ENCODE data around the gene LILRA5. TPM values are rescaled to one million over a fixed set of nuclear protein-coding genes. Genes with fewer than 3 reads are reported as not detected.

The LILRA5 gene
- polyA plus RNA-seq, 1 donor: 1.9 TPM

DNA sequence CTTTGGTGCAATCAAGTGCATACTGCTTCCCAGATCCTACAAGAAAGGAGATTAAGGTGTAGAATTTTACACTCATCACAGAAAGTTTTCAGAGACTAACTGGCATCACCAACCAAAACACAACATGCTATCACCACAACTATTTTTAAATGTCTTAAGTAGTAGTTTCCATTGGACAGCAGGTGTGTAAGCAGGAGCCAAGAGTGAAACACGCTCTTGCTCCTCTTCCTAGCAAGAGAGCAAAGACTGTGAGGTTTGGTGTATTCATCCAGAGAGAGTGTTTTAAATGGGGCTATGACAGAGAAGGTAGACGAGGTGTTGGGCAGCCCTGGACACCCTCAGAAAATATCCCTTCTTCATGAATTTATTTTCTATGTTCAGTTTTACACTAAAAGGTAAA is 38.5 kb upstream of the LILRA5 start:
- Histone ChIP-seq H3K27me3 (ENCODE audit: control insufficient read depth, insufficient read depth, low read length) (no peaks in the 10 kb centered on the region), H3K36me3 (ENCODE audit: control insufficient read depth, insufficient read depth, low read length) (no peaks in the 10 kb centered on the region), H3K9me3 (ENCODE audit: control insufficient read depth, low read depth, low read length) (no peaks in the 10 kb centered on the region), H3K4me3 (ENCODE audit: low read length) (no peak overlapping the region), H3K27ac (ENCODE audit: low read length) (no peak overlapping the region), H3K4me1 (ENCODE audit: control insufficient read depth, insufficient read depth, low read length) (no peaks in the 10 kb centered on the region)
- no CpG with 5 or more reads among the region's 2 CpGs for WGBS (ENCODE audit: insufficient coverage, low lambda C conversion rate)
- no peak for DNase-seq

DNA sequence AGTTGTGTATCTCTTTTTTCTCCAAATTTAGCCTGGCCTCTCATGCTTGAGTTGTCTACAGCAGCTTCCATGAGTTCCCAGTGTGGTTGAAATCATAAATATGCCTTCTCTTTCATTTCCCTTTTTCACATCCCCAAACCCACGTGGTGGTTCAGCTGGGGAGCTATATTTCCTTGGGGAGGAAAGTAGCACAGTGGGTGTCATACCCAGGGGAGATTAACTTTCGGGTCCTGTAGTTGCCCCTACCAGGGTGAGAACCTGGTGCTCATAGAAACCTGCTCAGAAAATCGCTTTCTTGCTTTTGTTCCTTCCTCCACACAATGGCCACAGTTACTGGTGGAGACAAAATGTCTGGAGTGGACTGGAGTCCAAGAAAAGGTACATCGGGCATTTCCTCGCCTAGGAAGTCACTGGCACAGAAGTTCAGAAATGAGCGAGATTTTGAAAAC is 33.0 kb upstream of the LILRA5 start:
- no peaks in the 10 kb centered on the region for H3K27me3 ChIP-seq (ENCODE audit: control insufficient read depth, insufficient read depth, low read length)
- no peak overlapping the region for H3K4me3 ChIP-seq (ENCODE audit: low read length)
- no peaks in the 10 kb centered on the region for H3K36me3 ChIP-seq (ENCODE audit: control insufficient read depth, insufficient read depth, low read length)
- H3K9me3 ChIP-seq (ENCODE audit: control insufficient read depth, low read depth, low read length): no peaks in the 10 kb centered on the region
- no peak overlapping the region for H3K27ac ChIP-seq (ENCODE audit: low read length)
- no CpG with 5 or more reads among the region's 6 CpGs for WGBS (ENCODE audit: insufficient coverage, low lambda C conversion rate)
- H3K4me1 ChIP-seq (ENCODE audit: control insufficient read depth, insufficient read depth, low read length): no peaks in the 10 kb centered on the region
- no peak for DNase-seq

DNA sequence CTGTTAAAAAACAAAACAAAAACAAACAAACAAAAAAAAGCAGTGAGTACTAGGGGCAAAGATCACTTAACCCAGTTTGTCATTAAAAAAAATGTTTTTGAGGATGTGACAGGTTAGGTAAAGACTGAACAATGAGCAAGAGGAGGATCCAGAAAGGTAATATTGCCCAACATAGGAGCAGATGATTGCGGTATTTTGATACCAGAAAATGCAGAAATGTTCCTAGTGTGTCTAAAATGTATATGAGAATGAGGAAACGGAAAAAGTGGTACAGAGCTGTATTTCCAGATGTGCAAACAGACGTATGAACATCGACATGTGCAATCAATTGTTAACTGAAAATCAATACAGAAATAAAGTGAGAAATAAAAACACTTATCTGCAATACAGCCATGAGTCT is 30.9 kb upstream of the LILRA5 start:
- 100% methylated on average over 1 of the region's 4 CpGs for WGBS (ENCODE audit: insufficient coverage, low lambda C conversion rate)
- Histone ChIP-seq H3K27me3 (ENCODE audit: control insufficient read depth, insufficient read depth, low read length) (no peaks in the 10 kb centered on the region), H3K27ac (ENCODE audit: low read length) (no peak overlapping the region)

DNA sequence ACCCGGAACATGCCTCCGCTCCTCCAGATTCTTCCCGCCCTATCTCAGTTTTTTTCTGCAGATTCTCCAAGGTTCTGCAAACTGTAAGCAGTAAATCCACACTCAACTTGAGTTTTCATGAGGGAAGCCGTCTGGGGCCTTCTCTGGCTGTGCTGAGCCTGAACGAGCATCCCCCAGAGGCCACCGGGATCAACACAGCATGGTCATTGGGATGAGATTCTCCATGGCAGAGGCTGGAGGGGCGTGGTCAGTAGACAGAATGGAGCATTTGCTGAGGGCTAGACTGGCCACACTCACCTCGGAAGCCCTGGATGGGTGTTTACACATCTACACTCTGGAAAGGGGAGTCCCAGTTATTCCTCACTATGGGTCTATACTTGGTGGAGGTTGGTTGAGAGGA is 28.3 kb upstream of the LILRA5 start:
- H3K9me3 ChIP-seq (ENCODE audit: control insufficient read depth, low read depth, low read length): no peaks in the 10 kb centered on the region
- DNase-seq: no peak
- no peaks in the 10 kb centered on the region for H3K27me3 ChIP-seq (ENCODE audit: control insufficient read depth, insufficient read depth, low read length)
- H3K27ac ChIP-seq (ENCODE audit: low read length): no peak overlapping the region
- WGBS (ENCODE audit: insufficient coverage, low lambda C conversion rate): 92% methylated on average over 2 of the region's 8 CpGs
- H3K4me1 ChIP-seq (ENCODE audit: control insufficient read depth, insufficient read depth, low read length): no peaks in the 10 kb centered on the region
- H3K36me3 ChIP-seq (ENCODE audit: control insufficient read depth, insufficient read depth, low read length): no peaks in the 10 kb centered on the region
- H3K4me3 ChIP-seq (ENCODE audit: low read length): no peak overlapping the region

More for the DNA sequence above, 30.9 kb upstream of the LILRA5 start:
- H3K36me3 ChIP-seq (ENCODE audit: control insufficient read depth, insufficient read depth, low read length): no peaks in the 10 kb centered on the region
- no peaks in the 10 kb centered on the region for H3K9me3 ChIP-seq (ENCODE audit: control insufficient read depth, low read depth, low read length)
- H3K4me1 ChIP-seq (ENCODE audit: control insufficient read depth, insufficient read depth, low read length): no peaks in the 10 kb centered on the region
- no peak overlapping the region for H3K4me3 ChIP-seq (ENCODE audit: low read length)
- no peak for DNase-seq

DNA sequence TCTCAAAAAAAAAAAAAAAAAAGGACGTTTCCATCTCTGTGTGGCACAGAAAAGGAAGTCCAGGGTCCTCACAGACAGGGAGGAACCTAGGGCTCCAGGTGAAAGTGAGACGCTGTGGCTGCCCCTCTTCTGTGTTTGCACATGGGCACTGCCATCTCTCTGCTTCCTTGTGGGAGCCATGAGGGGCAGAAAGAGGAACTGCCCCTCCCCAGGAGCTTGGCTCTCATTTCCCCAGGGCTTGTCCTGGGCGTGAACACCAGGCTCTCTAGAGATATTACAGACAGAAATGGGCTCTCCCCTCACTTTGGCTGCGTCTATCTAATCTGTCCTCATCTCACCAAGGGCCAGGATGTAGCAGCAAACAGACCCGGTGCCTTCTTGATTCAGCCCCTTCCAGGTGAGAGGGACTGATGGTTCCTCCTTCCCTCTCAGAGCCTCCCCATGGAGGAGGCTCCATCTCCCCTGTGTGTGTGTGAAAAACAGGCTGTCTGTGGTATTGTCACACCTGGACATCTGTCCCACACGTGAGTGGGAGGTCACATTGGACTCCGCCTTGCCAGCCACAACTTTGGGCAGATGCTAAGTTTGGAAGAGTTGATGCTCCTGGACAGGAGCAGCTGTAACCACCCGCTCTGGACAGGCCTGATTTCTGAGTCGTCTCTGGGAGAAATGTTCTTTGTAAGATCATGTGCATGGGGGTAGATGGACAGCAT is 26.8 kb upstream of the LILRA5 start:
- Histone ChIP-seq H3K4me1 (ENCODE audit: control insufficient read depth, insufficient read depth, low read length) (no peaks in the 10 kb centered on the region), H3K36me3 (ENCODE audit: control insufficient read depth, insufficient read depth, low read length) (no peaks in the 10 kb centered on the region), H3K4me3 (ENCODE audit: low read length) (no peak overlapping the region), H3K27me3 (ENCODE audit: control insufficient read depth, insufficient read depth, low read length) (no peaks in the 10 kb centered on the region), H3K9me3 (ENCODE audit: control insufficient read depth, low read depth, low read length) (no peaks in the 10 kb centered on the region), H3K27ac (ENCODE audit: low read length) (no peak overlapping the region)
- no CpG with 5 or more reads among the region's 9 CpGs for WGBS (ENCODE audit: insufficient coverage, low lambda C conversion rate)
- no peak for DNase-seq

DNA sequence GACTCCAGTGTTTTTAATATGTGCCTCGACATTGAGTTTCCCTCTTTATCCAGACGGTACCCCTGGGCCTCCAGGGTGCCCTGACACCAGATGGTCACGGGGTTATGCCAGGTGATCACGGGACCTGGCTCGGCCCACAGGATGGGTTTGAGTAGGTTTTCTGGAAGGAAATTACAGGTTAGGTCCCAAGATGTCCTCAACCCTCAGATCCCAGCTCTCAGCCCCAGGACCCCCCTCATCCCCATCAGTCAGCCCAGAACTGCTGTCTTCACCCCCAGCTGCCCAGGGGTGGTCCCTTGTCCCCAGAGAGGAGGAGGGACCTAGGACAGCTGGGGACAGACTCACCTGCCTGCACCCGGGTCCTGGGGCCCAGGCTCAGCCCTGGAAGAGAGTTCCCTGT is 25.6 kb upstream of the LILRA5 start:
- Histone ChIP-seq H3K27me3 (ENCODE audit: control insufficient read depth, insufficient read depth, low read length) (no peaks in the 10 kb centered on the region), H3K36me3 (ENCODE audit: control insufficient read depth, insufficient read depth, low read length) (no peaks in the 10 kb centered on the region), H3K4me3 (ENCODE audit: low read length) (no peak overlapping the region), H3K9me3 (ENCODE audit: control insufficient read depth, low read depth, low read length) (no peaks in the 10 kb centered on the region), H3K27ac (ENCODE audit: low read length) (no peak overlapping the region), H3K4me1 (ENCODE audit: control insufficient read depth, insufficient read depth, low read length) (no peaks in the 10 kb centered on the region)
- DNase-seq: no peak
- WGBS (ENCODE audit: insufficient coverage, low lambda C conversion rate): no CpG with 5 or more reads among the region's 6 CpGs

DNA sequence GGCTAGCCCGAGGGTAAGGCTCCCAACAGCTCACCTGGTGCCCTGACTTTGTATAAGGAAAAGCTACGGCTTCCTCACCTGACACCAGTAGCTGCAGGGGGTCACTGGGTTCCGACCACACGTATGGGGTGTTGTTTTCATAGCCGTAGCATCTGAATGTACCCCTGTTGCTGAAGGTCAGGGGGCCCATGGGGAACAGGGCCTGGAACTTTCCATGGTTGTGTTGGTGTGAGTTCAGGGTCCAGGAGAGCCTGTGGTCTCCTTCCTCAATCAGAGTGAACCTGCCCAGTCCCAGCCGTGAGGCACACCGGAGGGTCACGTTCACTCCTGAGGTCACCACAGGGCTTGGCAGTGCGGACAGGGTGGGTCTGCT is 24.9 kb upstream of the LILRA5 start:
- WGBS (ENCODE audit: insufficient coverage, low lambda C conversion rate): no CpG with 5 or more reads among the region's 9 CpGs

DNA sequence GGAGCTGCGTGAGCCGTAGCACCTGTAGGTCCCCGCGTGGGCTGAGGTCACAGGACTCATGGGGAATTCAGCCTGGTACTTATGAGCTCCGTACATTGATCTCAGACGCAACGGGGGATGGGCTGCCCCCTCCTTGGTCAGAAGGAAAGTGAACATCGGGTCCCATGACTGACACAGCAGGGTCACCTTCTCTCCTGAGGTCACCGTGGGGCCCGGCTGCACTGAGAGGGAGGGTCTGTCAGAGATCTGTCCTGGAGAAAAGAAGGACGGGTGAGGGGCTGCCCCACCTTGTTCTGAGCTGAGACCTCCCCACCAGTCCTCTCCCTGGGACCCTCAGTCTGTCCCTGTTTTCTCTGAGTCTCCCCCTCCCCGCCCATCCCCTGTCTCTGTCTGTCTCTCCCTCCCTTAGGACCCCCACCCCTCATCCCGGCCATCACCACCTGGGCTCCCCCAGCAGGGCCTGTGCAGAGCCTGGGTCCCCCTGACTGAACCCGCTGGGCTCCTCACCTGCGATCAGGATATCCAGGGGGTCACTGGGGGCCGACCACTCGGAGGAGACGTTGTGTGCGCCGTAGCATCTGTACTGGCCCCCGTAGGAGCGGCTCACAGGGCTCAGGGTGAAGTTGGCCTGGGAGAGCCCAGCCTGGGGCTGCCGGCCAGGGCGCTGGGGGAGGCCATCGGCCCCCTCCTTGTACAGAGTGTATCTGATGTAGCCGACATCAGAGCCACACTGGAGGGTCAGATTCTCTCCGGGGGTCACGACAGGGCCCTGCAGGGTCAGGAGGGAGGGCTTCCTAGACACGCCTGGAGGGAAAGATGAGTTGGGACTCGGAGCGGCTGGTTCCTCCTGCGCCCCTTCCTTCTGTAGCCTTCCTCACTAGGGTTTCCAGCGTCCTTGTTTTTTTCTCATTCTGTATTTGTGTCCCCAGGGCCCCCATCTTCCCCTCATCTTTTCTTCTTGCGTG is 24.2 kb upstream of the LILRA5 start:
- Histone ChIP-seq H3K4me1 (ENCODE audit: control insufficient read depth, insufficient read depth, low read length) (no peaks in the 10 kb centered on the region), H3K4me3 (ENCODE audit: low read length) (no peak overlapping the region), H3K36me3 (ENCODE audit: control insufficient read depth, insufficient read depth, low read length) (no peaks in the 10 kb centered on the region), H3K27ac (ENCODE audit: low read length) (no peak overlapping the region), H3K27me3 (ENCODE audit: control insufficient read depth, insufficient read depth, low read length) (no peaks in the 10 kb centered on the region), H3K9me3 (ENCODE audit: control insufficient read depth, low read depth, low read length) (no peaks in the 10 kb centered on the region)
- DNase-seq: no peak
- 40% methylated on average over 1 of the region's 34 CpGs for WGBS (ENCODE audit: insufficient coverage, low lambda C conversion rate)

More for the DNA sequence above, 24.9 kb upstream of the LILRA5 start:
- H3K27ac ChIP-seq (ENCODE audit: low read length): no peak overlapping the region
- H3K36me3 ChIP-seq (ENCODE audit: control insufficient read depth, insufficient read depth, low read length): no peaks in the 10 kb centered on the region
- H3K9me3 ChIP-seq (ENCODE audit: control insufficient read depth, low read depth, low read length): no peaks in the 10 kb centered on the region
- no peaks in the 10 kb centered on the region for H3K27me3 ChIP-seq (ENCODE audit: control insufficient read depth, insufficient read depth, low read length)
- DNase-seq: no peak
- H3K4me1 ChIP-seq (ENCODE audit: control insufficient read depth, insufficient read depth, low read length): no peaks in the 10 kb centered on the region
- H3K4me3 ChIP-seq (ENCODE audit: low read length): no peak overlapping the region

DNA sequence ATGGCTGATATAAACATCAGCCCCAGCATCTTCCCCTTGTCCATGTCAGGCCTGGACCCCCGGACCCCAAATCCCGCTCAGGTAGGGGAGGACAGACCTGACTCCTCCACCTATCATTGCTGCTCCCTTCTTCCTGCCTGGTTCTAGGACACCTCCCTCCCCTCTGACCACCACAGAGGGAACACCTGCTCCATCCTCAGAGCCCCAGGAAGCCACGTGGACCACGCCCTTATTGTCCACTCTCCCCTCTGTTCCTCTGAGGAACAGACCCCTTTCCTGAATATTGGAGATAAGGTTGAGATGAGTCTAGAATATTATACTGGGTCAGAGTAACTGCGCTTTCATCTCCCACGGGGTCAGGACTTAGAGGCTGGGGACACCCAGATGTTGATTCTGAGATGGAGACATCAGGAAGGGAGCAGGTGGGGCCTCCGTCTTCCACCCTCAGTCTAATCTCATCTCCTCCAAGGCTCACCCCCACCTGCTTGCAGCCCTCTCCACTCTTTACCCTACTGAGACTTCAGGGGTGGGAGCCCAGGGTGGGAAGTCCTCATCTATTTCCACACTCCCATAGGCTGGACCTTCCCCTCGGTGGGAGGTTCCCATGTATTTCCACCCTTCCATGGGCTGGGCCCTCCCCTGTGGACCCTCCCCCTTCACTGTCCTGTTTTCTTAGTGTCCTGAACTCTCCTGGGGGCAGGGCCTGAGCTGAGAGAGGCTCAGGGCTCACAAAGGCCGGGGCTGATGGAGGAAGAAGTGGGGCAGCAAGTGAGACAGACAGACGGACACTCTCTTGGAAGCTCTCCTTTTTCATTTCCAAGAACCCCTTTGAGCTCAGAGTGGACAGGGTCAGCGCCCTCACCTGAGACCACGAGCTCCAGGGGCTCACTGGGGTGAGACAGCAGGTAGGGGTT is 23.3 kb upstream of the LILRA5 start:
- no peak overlapping the region for H3K27ac ChIP-seq (ENCODE audit: low read length)
- H3K9me3 ChIP-seq (ENCODE audit: control insufficient read depth, low read depth, low read length): no peaks in the 10 kb centered on the region
- no peaks in the 10 kb centered on the region for H3K4me1 ChIP-seq (ENCODE audit: control insufficient read depth, insufficient read depth, low read length)
- no peaks in the 10 kb centered on the region for H3K27me3 ChIP-seq (ENCODE audit: control insufficient read depth, insufficient read depth, low read length)
- WGBS (ENCODE audit: insufficient coverage, low lambda C conversion rate): no CpG with 5 or more reads among the region's 12 CpGs
- no peak overlapping the region for H3K4me3 ChIP-seq (ENCODE audit: low read length)
- H3K36me3 ChIP-seq (ENCODE audit: control insufficient read depth, insufficient read depth, low read length): no peaks in the 10 kb centered on the region
- no peak for DNase-seq

DNA sequence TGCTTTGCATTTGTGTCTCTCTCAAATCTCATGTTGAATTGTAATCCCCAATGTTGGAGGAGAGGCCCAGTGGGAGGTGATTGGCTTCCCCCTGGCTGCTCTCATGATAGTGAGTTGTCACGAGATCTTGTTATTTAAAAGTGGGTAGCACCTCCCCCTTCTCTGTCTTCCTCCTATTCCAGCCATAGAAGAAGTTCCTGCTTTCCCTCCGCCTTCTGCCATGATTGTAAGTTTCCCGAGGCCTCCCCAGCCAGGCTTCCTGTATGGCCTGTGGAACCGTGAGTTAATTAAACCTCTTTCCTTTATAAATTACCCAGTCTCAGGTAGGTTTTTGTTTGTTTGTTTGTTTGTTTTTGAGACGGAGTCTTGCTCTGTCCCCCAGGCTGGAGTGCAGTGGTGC is 22.2 kb upstream of the LILRA5 start:
- Histone ChIP-seq H3K36me3 (ENCODE audit: control insufficient read depth, insufficient read depth, low read length) (no peaks in the 10 kb centered on the region), H3K27me3 (ENCODE audit: control insufficient read depth, insufficient read depth, low read length) (no peaks in the 10 kb centered on the region), H3K4me3 (ENCODE audit: low read length) (no peak overlapping the region), H3K27ac (ENCODE audit: low read length) (no peak overlapping the region), H3K4me1 (ENCODE audit: control insufficient read depth, insufficient read depth, low read length) (no peaks in the 10 kb centered on the region), H3K9me3 (ENCODE audit: control insufficient read depth, low read depth, low read length) (no peaks in the 10 kb centered on the region)
- WGBS (ENCODE audit: insufficient coverage, low lambda C conversion rate): no CpG with 5 or more reads among the region's 5 CpGs
- no peak for DNase-seq

Data from large intestine (tissue), 3 donors.